ENCODE measurements around the gene EDAR.

DNA sequence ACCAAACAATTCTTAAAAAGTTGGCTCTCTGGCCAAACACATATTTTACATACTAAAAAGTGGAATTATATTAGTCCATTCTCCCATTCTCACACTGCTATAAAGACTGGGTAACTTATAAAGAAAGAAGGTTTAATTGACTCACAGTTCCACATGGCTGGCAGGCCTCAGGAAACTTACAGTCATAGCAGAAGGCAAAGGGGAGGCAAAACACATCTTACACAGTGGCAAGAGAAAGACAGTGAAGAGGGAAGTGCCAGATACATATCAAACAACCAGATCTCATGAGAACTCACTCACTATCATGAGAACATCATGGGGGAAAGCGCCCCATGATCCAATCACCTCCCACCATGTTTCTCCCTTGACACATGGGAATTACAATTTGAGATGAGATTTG, 42.6 kb downstream of the EDAR start:
- TF ChIP-seq, protein P1, sequence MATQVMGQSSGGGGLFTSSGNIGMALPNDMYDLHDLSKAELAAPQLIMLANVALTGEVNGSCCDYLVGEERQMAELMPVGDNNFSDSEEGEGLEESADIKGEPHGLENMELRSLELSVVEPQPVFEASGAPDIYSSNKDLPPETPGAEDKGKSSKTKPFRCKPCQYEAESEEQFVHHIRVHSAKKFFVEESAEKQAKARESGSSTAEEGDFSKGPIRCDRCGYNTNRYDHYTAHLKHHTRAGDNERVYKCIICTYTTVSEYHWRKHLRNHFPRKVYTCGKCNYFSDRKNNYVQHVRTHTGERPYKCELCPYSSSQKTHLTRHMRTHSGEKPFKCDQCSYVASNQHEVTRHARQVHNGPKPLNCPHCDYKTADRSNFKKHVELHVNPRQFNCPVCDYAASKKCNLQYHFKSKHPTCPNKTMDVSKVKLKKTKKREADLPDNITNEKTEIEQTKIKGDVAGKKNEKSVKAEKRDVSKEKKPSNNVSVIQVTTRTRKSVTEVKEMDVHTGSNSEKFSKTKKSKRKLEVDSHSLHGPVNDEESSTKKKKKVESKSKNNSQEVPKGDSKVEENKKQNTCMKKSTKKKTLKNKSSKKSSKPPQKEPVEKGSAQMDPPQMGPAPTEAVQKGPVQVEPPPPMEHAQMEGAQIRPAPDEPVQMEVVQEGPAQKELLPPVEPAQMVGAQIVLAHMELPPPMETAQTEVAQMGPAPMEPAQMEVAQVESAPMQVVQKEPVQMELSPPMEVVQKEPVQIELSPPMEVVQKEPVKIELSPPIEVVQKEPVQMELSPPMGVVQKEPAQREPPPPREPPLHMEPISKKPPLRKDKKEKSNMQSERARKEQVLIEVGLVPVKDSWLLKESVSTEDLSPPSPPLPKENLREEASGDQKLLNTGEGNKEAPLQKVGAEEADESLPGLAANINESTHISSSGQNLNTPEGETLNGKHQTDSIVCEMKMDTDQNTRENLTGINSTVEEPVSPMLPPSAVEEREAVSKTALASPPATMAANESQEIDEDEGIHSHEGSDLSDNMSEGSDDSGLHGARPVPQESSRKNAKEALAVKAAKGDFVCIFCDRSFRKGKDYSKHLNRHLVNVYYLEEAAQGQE (IDR thresholded peaks at IDR 0.05; ENCODE audit: insufficient read depth in 1 of 2, low read depth in 2 of 2, low read length in 2 of 2) = no peak
- no peak for TF ChIP-seq POLR2AphosphoS5 (IDR thresholded peaks at IDR 0.05; ENCODE audit: low read depth, low read length)
- TF ChIP-seq FOXP2 (optimal IDR thresholded peaks at IDR 0.05; ENCODE audit: borderline replicate concordance, extremely low read depth, extremely low read length, insufficient read depth) = no peak
- TF ChIP-seq TAF1 (IDR thresholded peaks at IDR 0.05; ENCODE audit: borderline replicate concordance, insufficient read depth, low read length) = no peak
- TF ChIP-seq SIN3A (IDR thresholded peaks at IDR 0.05; ENCODE audit: borderline replicate concordance, insufficient read depth, low read length) = no peak
